Measurements from ENCODE around the gene THAP4.
"Not testable (repeated sequence)": the region's sequence is repeated elsewhere in the genome, so short reads cannot be mapped to it uniquely, and the experiment has no call there.

THAP4 gene

DNA sequence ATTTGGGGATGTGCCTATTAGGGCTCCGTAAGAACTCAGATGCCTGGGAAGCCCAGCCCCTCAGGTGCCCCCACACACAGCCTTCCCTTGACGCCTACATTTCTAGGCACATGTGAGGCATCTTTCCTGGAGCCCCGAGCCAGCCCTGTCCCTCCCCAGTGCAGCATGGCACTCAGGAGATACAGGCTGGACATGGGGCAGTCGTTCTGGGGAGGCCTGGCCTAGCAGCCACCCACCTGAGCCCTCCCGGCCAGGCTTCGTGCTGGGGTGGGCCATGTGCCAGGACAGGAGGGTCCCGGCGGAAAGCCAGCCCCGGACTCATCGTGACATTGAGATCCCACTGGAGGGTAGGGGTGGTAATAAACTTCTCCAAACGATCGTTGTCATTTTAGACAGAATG lies 63.2 kb downstream of the THAP4 start:
- Histone ChIP-seq H4K20me1 (ENCODE audit: insufficient read depth, low read length) (no peaks in the 10 kb centered on the region), H3K36me3 (replicated peaks; ENCODE audit: insufficient read depth, low read length) (no peaks in the 10 kb centered on the region), H3F3A (ENCODE audit: insufficient read depth, low read length) (no peaks in the 10 kb centered on the region), H3K9ac (ENCODE audit: low read length) (no peak overlapping the region), H2AFZ (ENCODE audit: low read length) (no peak overlapping the region), H3K27me3 (replicated peaks; ENCODE audit: insufficient read depth, low read length) (no peaks in the 10 kb centered on the region), H3K4me3 (ENCODE audit: low read length) (no peak overlapping the region), H3K4me2 (ENCODE audit: low read depth, low read length) (no peak overlapping the region), H3K9me3 (replicated peaks; ENCODE audit: insufficient read depth, low read length) (no peaks in the 10 kb centered on the region), H3K27ac (ENCODE audit: low read length) (no peak overlapping the region), H3K9me2 (replicated peaks; ENCODE audit: insufficient read depth, low read length) (no peaks in the 10 kb centered on the region), H3K4me1 (ENCODE audit: low read length) (no peaks in the 10 kb centered on the region), H3K79me2 (ENCODE audit: low read length) (no peaks in the 10 kb centered on the region)
- TF ChIP-seq EZH2 (optimal IDR thresholded peaks at IDR 0.05; ENCODE audit: low read depth, low read length) (no peak), EZH2phosphoT487 (IDR thresholded peaks at IDR 0.05; ENCODE audit: low read length) (no peak)
- TF ChIP-seq, protein P1, sequence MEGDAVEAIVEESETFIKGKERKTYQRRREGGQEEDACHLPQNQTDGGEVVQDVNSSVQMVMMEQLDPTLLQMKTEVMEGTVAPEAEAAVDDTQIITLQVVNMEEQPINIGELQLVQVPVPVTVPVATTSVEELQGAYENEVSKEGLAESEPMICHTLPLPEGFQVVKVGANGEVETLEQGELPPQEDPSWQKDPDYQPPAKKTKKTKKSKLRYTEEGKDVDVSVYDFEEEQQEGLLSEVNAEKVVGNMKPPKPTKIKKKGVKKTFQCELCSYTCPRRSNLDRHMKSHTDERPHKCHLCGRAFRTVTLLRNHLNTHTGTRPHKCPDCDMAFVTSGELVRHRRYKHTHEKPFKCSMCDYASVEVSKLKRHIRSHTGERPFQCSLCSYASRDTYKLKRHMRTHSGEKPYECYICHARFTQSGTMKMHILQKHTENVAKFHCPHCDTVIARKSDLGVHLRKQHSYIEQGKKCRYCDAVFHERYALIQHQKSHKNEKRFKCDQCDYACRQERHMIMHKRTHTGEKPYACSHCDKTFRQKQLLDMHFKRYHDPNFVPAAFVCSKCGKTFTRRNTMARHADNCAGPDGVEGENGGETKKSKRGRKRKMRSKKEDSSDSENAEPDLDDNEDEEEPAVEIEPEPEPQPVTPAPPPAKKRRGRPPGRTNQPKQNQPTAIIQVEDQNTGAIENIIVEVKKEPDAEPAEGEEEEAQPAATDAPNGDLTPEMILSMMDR (IDR thresholded peaks at IDR 0.05; ENCODE audit: low read length), result no peak
- no peak for DNase-seq

DNA sequence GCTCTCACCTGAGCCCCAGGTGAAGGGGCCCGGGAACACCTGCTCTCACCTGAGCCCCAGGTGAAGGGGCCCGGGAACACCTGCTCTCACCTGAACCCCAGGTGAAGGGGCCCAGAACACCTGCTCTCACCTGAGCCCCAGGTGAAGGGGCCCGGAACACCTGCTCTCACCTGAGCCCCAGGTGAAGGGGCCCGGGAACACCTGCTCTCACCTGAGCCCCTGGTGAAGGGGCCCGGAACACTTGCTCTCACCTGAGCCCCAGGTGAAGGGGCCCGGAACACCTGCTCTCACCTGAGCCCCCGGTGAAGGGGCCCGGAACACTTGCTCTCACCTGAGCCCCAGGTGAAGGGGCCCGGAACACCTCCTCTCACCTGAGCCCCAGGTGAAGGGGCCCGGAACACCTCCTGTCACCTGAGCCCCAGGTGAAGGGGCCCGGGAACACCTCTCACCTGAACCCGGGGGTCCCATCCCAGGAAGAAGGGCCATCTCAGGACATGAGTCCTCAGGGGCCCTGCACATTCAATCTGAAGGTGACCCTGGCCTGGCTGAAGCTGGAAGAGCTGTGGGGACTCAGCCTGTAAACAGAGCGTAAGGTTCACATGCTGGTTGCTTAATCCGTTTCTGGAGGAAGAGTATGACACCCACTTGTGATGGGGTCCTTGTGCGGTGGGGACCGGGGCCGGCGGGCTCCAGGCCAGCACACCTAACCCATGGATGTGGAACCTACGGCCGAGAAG lies 63.9 kb downstream of the THAP4 start:
- H3K4me1 ChIP-seq (ENCODE audit: low read length); H3K9me2 ChIP-seq (replicated peaks; ENCODE audit: insufficient read depth, low read length); H4K20me1 ChIP-seq (ENCODE audit: insufficient read depth, low read length); DNase-seq; H3K27me3 ChIP-seq (replicated peaks; ENCODE audit: insufficient read depth, low read length); H3K4me2 ChIP-seq (ENCODE audit: low read depth, low read length); H3K79me2 ChIP-seq (ENCODE audit: low read length); H3K4me3 ChIP-seq (ENCODE audit: low read length); H3K27ac ChIP-seq (ENCODE audit: low read length); H2AFZ ChIP-seq (ENCODE audit: low read length); H3F3A ChIP-seq (ENCODE audit: insufficient read depth, low read length); H3K9me3 ChIP-seq (replicated peaks; ENCODE audit: insufficient read depth, low read length); H3K9ac ChIP-seq (ENCODE audit: low read length); H3K36me3 ChIP-seq (replicated peaks; ENCODE audit: insufficient read depth, low read length): not testable (repeated sequence)

DNA sequence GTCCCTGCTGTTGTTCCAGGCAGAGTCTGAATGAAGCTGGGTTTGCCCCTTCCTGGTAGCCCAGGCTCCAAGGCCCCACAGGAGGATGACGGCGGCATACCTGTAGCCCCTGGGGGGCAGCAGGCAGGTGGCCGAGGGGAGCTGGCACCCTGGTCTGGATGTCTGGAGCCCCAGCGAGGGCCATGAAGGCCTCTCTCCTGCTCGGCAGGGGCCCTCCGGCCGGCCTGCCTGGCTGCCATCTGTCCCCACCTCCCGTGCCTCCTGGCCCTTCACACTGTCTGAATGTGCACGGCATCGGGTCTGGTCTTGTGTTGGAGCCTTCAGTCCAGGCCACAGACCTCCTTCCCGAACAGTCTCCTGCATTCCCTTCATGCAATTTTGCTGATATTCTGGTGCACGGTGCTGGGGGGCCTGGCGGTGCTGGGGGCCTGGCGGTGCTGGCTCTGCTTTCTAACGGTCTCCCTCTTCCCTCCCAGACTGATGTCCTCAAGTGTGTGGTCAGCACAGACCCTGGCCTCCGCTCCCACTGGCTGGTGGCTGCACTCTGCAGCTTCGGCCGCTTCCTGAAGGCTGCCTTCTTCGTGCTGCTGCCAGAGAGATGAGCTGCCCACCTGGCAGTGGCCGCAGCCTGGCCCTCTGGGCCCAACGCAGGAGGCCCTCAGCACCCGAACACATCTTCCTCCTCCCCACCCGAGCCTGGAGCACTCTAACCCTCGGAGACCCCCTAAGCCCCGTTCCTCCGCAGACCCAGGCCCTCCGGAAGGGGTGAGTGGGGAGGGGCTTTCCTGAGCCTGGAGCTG lies 64.9 kb downstream of the THAP4 start:
- H2AFZ ChIP-seq (ENCODE audit: low read length), result no peak overlapping the region

More for the DNA sequence above, 64.9 kb downstream of the THAP4 start:
- no peaks in the 10 kb centered on the region for H3K9me2 ChIP-seq (replicated peaks; ENCODE audit: insufficient read depth, low read length)
- H3F3A ChIP-seq (ENCODE audit: insufficient read depth, low read length), result no peaks in the 10 kb centered on the region
- no peaks in the 10 kb centered on the region for H3K9me3 ChIP-seq (replicated peaks; ENCODE audit: insufficient read depth, low read length)
- TF ChIP-seq, protein P1 (IDR thresholded peaks at IDR 0.05; ENCODE audit: low read length), result no peak
- TF ChIP-seq EZH2 (optimal IDR thresholded peaks at IDR 0.05; ENCODE audit: low read depth, low read length) (no peak), EZH2phosphoT487 (IDR thresholded peaks at IDR 0.05; ENCODE audit: low read length) (no peak)
- H3K27me3 ChIP-seq (replicated peaks; ENCODE audit: insufficient read depth, low read length), result no peaks in the 10 kb centered on the region
- no peak overlapping the region for H3K4me2 ChIP-seq (ENCODE audit: low read depth, low read length)
- no peaks in the 10 kb centered on the region for H3K79me2 ChIP-seq (ENCODE audit: low read length)
- no peaks in the 10 kb centered on the region for H3K4me1 ChIP-seq (ENCODE audit: low read length)
- no peak overlapping the region for H3K27ac ChIP-seq (ENCODE audit: low read length)
- no peak overlapping the region for H3K9ac ChIP-seq (ENCODE audit: low read length)
- no peaks in the 10 kb centered on the region for H3K36me3 ChIP-seq (replicated peaks; ENCODE audit: insufficient read depth, low read length)
- H4K20me1 ChIP-seq (ENCODE audit: insufficient read depth, low read length), result no peaks in the 10 kb centered on the region
- H3K4me3 ChIP-seq (ENCODE audit: low read length), result no peak overlapping the region
- no peak for DNase-seq

All from MM.1S (cell line).